Measurements from ENCODE around the gene ECE1.

The ECE1 gene

DNA sequence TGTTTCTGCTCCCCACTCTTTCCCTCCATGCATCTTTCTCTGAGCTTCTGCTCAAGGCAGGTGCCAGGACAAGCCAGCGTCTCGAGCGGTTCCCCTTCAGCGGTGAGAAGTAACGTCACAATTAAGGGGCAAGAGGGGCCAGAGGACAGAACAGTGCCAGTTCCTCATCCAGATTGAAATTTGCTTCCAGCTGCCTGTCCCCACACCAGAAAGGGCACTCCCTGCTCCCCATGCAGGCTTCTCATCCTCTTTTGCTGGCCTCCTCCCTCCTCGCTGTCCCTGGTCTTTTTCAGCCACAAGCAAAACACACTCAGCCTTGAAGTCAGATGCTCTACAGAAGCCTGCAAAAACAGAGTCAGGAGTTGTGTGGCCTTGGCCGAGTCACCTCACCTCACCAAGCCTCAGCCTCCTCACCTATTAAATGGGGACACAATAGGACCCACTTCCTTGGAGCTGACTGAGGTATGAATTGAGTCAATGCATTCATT is 35.0 kb upstream of the ECE1 start:
- no peak for DNase-seq

DNA sequence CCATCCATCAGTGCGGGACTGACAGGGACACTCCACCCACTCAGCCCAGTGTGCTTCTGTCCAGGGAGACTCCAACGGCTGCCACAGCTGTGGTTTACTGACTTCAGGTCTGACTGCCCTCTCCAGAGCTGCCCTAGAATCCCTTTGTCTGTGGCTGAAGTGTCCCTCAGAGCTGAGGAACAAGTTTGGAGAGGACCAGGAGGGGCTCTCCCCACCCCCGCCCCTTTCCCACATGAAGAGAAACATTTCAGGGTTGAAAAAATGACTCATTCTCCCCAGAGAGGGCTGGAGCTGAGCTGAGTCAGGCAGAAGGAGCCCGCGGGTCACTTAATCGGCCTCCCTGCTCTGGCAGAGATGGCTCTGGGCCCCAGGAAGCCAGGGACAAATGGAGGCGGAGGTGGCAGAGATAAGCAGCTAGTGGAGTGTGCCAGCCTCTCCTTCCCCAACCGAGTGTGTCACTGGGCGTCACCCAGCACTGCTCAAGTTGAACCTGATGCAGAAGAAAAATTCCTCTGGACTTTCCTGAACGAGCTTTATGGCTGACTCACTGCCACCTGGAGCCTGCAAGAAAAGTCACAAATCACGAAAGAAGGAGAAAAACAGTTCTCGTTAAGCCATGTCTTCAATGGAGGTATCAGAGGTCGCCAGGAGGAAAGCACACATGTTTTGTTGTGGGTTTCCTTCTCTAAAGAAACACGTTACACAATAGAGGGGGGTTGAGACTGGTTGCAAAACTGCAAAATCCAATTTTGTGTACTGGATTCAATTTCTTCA is 34.3 kb upstream of the ECE1 start:
- DNase-seq, result peak; percentile 72

DNA sequence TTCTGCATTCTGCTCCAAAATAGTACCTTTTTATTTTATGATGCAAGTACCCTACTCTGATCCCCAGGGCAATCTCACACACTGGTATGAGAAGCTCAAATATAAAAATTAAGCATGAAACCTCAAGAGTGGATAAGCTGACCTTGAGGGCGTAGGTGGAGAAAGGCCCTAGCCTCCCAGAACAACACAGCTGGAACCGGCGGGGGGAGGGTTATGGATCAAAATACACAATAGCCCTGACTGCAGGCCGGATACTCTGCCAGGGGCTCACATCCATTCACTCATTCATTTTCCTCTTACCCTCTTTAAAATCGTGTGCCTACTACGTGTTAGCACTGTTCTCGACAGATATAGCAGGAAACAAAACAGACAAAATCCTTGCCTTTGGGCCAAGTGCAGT is 32.8 kb upstream of the ECE1 start:
- no peak for DNase-seq

DNA sequence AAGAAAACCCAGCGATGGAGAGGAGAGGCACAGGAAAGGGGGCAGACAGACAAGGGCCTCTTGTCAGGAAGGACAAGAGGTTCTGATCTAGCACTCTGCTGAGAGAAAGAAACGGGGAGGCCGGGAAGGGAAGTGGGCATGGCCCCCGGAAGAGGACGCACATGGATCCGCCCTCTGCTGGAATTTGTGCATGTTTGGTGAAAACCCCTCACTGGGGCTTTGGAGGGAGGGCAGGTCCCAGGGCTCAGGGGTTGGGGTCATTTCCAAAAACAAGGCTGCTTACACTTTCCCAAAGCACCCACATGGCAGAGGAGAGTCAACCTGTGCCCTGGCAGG is 32.4 kb upstream of the ECE1 start:
- DNase-seq, result no peak

DNA sequence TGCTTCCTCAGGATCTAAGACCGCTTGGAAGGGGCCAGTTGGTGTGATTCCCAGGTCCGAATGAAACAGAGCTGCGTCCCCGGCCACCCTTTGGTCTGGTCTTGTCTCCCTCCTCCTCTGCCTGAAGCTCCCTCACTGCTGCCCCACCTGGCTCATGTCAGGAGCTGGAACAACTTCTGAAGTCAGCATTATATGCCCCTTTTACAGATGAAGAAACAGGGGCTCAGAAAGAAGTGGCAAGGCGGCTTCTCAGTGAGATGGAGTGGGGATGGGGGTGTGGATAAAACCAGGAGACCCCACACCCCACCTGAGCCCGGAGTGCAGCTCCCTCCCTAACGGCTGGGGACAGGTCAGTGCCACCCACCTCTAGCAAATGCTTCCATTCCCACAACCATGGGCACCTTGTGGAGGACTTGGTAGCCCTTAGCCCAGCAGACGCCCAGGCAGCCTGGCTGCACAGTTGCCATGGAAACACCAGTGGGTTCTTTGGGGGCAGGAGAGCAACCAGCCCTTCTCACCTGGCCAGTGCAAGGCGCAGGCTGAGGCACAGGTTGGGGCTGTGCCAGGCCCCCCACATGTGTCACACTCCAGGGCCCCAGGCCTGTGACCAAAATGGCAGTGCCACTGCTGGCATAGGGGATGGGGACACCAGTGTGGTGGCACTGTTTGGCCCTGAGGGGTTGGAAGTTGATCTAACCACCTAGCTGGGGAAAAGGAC is 31.9 kb upstream of the ECE1 start:
- no peak for DNase-seq

DNA sequence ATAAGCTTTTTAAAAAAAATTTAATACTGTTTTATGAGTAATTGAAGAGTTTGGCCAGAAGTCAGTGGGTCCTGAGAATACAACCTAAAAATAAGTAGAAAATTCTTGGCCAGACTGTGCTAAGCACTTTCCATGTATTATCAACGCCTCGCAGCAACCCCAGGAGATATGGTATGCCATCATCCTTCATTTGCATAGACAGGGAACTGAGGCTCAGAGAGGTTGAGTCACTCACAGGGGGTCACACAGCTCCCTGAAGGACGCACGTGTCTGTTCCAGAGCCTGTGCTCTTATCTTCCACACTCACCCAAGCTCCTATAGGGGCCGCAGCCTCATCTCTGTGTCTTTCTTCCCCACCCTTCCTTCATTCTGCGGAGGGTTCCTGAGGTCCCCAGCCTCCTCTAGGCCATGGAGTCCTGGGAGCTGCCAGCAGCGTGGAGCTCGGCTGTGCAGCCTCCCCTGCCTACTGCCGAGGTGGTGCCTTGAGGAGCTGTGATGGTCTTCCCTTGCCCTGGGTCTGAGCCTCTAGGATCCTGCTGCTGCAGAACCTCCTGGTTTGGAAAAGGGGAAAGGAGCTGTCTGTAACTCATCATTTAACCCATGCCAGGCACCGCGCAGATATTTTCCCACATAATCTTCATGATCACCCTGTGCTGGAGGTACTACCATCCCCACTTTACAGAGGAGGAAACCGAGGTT is 30.3 kb upstream of the ECE1 start:
- no peak for DNase-seq

DNA sequence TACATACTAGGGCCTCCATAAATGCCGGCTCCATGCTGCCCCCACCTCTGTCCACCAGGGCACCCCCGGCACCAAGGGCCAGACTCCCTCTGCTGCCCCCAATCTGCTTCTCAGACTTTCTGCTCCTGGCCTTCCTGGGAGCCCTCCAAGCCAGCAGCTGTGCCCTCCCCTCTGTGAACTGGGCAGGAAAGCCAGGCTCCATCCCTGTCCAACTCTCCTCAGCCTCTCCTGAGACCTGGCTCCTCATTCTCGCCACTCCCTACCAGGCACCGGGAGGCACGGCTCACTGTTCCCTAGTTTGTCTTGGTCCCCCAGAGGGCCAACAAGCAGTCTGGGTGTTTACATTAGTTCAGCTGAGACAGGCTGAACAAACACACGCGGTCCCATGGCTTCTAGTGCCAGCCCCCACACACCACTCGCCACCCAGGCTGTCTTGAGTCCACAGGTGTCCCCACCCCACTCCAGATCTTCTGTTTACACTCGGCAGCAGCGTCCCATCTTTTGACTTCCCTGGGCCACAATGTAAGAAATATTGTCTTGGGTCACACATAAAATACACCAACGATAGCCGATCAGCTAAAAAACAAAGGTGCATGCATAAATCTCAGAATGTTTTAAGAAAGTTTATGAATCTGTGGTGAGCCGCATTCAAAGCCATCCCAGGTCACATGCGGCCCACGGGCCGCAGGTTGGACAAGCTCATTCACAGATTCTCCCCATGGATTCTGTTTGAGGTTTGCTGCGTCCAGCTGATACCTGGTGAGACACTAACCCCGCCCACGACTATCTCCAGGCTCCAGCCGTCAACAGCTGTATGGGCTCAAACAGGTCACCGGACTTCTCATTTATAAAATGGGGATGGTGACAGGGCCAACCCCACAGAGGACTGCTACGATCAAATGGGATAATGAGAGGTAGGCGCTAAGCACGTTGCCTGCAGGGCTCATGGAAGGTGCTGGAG is 29.5 kb upstream of the ECE1 start:
- no peak for DNase-seq

DNA sequence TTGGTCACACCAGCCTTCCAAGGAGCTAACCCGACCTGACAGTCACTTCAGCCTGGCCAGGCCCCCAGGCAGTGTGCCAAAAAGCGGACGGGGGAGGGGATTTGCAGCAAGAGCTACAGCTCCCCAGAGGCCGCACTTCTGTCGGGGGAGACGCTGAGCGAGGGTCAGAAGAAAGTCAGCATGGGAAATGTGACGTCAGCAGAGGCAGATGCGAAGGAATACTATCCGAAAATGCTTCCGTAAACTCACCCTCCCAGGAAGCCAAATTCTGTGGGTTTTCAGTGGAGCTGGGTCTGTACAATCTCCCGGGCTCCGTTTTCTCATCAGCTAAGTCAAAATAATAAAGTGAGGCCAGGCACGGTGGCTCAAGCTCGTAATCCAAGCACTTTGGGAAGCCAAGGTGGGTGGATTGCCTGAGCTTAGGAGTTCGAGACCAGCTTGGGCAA is 28.5 kb upstream of the ECE1 start:
- DNase-seq, result no peak

DNA sequence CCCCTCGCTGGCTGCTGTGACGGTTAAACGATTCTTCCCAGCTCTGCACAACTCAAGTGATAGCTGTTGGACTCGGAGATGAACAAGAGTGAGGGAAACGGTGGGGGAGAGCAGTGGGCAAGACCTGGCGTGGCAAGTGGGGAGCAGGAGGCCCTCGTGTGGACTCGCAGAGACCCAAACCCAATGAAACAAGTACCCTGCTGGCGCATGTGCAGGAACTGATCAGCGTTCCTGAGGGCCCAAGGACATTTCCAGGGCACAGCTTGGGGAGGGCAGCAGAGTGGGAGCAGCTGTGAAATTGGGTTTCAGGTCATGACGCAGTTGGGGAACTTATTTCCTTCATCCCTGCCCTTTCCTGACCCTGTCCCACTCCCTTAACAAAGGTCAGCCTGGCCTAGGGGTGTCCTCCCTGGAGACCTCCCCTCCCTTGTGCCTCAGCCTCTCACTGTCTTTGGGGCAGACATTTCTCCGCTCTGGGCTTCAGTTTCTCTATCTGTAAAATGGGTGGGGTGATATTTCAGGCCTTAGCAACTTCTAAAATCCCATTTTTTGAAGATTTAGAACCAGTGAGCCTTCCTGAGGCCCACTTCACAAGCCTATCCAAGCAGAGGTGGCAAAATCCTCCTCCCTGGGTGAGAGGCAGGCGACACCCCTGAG is 27.9 kb upstream of the ECE1 start:
- DNase-seq, result no peak

DNA sequence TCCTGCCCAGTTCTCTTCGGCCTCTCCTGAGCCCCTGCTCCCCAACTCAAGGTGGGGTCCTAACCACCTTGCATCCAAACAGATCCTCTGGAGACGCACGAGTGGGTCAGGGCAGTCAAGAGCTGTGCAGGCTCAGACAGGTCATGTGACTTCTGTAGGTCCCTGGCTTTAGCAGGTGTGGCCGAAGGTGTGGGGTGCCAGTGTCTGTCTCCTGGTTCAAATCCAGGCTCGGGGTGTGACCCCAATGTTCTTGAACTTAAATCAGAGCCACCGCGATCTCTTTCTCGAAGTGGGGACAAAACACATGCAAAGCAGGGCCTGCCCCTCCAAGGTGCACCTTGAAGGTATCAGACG is 27.4 kb upstream of the ECE1 start:
- DNase-seq, result no peak

DNA sequence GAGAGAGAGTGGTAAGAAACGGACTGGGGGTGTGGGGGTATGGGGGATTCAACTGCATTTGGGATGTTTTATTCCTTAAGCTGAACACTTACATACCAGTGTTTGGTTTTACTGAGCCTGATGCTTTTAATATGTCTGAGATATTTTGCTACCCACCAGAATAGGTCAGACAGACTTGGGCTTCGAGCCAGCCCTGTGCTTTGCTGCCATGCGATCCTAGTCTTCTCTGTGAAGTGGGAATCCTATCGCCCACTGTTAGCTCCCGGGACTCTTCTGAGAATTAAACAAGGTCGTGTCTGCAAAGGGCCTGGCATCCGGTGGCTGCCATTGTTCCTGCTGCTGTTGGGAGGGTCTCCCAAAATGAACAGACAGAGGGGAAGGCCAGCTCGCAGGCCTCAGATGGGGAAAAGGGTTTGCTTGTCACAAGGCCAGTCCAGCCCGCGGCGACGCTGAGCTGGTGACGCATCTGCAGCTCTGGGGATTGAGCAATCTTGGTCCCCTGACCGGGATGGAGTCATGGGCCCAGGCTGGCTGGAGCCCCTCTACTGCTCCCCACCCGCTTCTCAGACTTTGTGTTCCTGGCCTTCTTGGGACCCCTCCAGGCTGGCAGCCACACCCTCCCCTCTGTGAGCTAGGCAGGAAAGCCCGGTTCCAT is 26.9 kb upstream of the ECE1 start:
- no peak for DNase-seq

DNA sequence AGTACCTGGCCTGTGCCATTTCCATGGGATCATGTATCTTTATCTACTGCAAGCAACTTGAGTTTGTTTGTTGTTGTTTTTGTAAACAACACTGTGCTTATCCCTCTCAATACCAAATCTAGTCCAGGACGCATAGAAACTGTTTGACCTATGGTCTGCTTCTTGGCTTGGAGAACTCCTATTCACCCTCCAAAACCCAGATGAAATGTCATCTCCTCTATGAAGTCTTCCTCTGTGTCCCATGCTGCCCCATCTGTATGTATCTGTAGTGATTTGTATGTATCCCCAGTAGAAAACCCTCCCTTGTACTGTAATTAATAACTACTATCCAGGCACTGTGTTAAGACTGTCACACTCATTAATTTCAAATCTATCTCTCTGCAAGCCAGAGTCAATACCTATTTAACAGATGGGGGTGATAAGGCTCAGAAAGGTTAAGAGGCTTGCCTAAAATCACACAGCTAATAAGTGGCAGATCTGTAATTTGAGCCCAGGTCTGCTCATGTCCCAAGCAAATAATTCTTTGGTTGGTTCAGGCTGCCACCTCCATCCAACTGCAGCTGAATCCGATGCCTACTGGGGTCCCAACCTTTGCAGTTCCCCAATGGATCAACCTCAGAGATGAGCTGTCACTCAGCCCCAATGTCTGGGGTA is 24.6 kb upstream of the ECE1 start:
- DNase-seq, result no peak

DNA sequence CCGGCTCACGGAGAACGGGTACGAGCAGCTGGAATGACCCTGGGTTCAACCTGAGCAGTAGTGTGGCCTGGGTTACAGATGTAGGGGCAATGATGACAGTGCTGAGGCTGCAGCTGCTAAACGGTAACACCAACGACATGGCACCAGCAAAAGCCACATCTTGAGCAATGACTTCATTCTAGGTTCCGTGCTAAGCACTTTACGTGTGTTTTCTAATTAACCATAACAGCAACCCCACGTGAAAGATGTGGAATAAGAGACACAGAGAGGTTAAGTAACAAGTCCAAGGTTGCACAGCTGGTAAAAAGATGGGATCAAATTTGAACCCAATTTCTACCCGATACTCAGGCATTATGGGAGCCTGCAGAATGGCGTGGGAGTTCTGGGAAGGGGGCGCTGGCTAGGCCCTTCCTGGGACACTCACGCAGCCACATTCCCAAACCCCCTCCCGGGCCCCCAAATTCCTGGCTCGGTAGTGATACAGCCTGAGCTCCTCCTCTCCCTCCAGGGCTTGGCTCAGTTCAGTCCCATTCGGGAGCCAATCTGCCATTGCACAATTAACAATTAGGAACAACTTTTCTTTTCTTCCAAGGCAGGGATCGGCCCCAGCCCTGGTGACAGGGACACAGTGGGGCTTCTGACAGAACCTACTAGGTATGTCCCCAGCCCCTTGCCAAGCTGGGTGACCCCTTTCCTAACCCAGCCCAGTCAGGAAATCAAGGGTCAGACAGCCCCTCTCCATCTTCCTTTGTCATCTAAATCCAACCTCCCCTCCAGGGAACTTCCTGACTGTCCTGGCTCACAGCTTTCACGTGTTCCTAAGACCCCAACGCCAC is 23.8 kb upstream of the ECE1 start:
- no peak for DNase-seq

DNA sequence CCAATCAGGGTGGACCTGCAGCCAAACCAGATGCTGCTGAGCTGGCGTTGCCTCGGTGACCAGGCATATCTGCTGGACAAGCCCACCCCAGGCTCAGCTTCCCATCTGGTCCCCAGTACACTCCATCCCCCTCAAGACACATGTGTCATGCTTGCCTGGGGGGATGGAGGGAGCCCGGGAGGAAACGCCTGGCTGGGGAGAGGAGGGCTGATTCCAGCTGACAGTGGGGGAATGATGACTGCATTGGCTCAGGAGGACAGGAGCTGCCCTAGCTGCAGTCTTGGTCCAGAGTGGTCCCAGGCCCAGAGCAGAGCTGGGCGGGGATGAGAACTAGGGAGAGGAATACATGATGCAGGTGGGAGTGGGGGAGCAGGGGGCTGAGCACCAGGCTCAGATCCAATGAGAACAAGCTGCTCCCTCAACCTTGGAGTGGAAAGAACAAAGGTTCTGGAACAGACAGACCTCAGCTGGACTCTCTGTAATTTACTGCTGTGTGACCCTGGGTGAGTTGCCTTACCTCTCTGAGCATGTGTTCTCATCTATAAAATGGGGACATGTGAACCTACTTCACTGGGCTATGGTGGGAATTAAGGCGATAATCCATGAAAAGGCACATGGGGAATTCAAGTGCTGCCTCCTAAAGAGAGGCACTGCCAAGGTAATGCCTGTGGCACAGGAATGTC is 23.1 kb upstream of the ECE1 start:
- DNase-seq, result no peak

DNA sequence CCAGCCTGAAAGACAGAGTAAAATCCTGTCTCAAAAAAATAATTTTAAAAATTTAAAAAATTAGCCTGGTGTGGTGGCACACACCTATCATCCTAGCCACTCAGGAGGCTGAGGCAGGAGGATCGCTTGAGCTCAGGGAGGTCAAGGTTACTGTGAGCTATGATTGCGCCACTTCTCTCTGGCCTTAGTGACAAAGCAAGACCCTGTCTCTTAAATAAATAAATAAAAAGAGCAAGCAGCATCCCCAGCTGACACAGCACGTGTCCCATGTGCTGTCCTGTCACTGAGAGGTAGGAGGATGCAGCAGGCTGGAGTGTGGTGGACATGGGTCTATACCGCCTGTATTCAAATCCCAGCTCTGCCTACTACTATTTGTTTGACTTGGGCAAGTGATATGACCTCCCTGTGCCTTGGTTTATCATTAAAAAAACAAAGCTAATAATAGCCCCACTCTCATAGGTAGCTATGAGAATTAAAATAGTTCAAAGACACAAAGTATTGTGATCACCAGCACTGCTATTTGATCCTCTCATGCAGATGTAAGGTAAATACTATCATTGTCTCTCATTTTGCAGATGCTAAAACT is 22.2 kb upstream of the ECE1 start:
- DNase-seq, result no peak

DNA sequence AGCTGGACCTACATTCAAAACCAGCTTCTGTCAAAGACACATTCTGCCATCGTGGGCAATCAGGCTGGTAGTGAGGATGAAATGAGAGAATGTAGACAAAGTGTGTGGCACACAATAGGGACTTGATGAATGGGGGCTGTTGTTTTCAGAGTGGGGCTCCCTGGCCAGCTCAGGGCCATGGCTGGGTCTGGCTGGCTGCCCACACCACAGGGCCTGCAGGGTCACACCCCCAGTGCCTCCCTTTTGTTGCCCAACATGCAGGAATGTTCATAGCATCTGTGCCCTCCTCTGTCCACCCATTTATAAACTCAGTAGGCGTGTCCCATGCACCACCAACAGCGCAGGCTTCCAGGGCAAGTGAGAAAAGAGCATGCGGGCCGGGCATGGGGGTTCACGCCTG is 20.8 kb upstream of the ECE1 start:
- DNase-seq, result no peak

DNA sequence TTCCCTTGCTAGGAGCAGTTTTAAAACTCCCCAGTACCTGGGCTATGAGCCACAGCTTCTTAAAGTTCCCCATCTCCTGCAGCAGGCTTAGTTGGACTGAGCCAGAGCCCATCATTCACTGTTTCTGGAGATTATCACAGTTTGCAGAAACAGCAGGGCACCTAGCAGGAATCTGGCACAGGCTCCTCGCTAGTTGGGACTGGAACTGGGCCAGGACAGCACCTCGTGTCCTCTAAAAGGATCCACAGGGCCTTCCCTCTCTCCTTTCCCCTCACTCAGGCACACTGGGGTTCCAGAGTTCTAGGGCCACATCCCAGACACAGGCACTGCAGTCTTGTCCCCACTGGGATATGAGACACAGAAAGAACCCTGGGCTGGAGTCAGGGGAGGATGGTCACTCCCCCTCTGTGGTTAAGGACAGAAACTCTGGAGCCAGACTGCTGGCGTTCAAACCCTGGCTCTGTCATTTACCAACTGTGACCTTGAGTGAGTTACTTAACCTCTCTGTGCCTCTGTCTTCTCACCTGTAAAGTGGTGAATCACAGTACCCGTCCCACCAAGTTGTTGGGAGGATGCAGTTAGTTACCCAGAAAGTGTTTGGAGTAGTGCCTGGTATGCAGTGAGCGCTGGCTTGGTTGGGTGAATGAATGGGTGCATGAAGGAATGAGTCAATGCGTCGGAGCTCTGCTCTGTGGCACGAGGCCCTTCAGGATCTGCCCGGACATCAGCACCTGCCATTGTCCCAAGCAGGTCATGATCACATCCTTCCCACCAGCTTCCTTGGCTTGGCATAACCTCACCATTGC is 18.8 kb upstream of the ECE1 start:
- DNase-seq, result no peak

DNA sequence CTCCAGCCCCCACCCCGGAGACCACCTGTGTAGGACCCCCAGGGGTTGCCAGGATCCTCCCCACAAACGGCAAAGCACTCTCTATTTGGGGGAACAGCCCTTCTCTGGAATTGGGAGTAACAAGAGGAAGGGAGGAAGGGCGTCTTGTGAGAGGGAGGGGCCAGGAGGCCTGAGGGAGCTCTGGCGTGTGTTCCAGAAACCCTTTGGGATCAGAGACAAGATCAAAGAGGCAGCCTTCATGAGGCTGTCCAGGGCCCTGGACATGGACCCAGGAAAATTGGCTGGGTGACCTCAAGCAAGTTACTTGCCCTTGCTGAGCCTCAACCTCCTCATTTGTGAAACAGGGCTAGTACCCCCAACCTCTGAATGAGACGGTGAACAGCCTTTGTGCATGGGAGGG is 18.1 kb upstream of the ECE1 start:
- no peak for DNase-seq

Measured in activated T-cell treated with anti-CD3 and anti-CD28 coated beads, Interleukin-2, amount 50 U/mL, for 1 hour (primary cell).